GM21528 (cell line): ENCODE measurements around the gene BAZ2A.
"Not testable (repeated sequence)": the region's sequence is repeated elsewhere in the genome, so short reads cannot be mapped to it uniquely, and the experiment has no call there.

Source experiments
- ATAC-seq: cut with Tn5 transposase; IDR thresholded peaks from one replicate; pipeline ENCODE4 v1.9.1; 2021; ENCODE audit warnings: mild to moderate bottlenecking, moderate library complexity; ENCODE audit not compliant: unreplicated experiment, low FRiP score

BAZ2A gene

DNA sequence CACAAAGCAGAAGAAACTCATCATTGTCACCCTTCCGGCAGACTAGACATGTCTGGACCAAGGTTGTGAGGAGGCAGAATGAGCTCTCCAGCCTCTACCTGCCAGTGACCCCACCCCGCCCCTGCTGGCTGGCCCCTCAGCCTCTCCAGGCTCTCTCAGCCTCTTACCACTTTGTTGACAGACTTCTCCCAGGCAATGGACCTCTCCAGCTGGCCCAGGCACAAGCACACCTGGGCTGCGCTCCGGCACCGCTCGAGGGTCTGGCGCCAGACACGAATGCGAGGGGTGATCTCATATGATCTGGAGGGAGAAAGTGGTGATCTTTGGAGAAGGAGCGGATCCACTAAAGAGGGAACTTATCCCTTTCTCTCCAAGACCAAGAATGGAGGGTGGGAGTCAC lies 30.3 kb downstream of the BAZ2A start:
- no peak for ATAC-seq

DNA sequence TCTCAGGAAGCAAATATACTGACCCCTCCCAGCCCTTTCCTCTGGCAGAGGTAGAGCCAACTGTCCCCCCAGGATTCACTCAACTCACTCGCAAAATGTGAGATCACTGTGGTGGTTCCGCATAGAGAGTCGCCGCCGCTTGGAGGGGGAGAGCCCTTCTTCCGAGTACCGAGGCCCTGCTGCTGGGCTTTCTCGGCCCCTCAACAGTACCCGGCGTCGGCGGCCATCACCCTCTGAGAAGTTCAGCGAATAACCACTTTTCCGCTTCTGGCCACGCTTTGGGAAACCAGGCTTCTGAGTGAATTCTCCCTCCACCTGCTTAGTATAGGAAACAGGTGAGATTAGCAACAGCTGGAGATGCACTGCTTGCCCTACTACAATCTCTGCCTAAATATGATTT lies 31.1 kb downstream of the BAZ2A start:
- no peak for ATAC-seq

DNA sequence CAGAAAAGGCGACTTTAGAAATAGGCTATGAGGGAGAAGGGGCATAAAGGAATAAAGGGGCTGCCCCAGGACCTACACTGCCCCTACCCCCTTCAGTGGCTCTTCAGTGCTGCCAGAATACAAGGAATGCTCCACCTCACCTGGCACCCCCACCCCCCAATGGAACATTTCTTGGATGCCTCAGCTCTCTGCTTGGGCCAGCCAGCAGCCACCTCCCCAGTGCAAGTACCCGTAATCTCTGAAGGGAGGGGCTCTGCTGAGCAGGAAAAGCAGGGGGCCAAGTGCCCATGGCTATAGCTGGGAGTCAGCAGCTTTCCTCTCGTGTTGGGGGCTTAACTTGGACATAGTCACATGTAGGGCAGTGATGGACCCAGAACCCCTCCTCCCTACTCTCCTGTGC lies 33.3 kb downstream of the BAZ2A start:
- ATAC-seq, result no peak

DNA sequence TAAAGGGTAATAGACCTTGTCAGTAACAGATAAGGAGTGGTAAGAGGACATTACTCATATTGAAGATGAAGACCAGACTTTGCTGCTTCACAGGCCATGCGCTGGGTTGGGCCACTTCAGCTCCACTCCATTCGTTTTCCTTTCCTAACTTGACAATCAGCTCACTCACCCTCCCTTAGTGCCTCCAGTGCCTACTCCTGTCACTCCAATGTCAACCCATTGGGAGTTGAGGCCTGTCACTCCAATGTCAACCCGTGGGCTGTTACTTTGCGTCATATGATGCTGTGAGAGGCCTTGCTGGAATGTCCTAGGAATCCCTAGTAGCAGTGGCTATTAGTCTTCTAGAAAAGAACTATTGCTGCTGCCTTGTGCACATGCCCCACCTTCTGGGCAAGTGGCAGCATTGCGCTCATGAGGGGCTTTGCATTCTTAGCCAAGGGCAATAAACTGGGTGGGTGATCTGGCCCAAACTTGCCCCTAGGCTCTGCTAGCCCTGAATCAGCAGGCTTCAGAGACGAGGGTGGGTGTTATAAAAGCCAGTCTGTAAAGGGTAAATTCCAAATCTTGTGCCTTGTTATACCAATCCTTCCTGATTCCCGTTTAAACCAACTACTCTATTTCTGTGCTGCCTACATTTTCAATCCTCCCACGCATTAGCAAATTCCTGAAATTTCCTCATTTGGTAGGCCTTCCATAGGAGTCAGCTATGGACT lies 36.1 kb downstream of the BAZ2A start:
- no peak for ATAC-seq

DNA sequence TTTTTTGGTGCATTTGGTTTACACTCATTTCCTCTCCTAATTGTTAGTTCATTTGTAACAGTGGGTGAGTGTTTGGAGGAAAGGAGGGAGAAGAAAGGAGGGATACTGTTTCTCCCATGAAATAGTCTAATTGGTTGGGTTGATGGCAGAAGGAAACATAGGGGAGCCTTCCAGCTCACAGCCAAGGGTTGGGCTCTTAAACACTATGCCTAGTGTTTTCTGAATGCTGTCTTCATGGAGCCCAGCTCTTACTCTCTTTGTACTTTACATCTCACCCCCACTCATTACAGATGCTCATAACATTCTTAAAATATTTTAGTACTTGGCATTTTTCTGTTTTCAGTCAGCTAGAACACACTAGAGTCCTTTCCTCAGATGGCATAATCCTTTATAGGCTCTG lies 38.2 kb downstream of the BAZ2A start:
- no peak for ATAC-seq

DNA sequence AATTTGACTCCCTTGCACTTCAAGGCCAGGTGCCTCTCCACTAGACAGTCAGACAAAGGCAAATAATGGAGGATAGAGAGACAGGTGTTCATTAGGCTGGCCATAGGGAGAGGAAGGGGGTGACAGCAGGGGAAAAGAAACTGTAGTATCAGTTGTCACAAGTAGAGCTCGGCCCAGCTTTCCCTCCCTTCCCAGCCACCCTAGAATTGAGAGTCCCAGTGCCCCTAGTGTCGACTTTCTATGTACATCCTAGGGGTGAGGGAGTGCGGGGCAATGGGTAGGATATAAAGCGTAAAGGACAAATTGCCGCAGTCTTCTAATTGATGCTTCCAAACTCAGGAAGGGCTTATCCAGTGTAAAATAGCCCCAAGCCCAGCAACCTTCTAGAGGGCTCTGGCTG lies 39.0 kb downstream of the BAZ2A start:
- ATAC-seq, result no peak

DNA sequence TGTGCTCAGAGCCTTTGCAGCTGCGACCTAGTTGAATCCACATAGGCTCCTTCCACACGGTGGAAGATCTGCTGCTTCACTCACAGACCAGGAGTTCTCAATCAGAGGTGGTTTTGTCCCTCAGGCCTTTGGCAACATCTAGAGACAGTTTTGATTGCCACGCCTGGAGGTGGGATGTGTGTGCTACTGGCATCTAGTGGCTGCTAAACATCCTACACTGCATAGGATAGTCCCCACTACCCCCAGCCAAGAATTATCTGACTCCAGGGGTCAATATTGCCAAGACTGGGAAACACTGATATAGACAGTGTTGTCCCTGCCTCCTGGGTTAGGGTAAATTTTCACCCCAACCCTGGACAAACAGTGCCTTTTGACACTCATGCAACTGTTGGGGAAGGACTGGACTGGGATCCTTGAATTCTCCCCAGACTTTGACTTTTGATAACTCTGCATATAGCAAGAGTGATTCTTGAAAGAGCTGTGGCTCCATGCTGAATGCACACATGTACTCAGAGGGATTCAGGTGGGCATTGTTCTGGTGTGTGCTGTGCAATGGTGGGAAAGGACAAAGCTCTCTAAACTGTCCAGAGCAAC lies 39.8 kb downstream of the BAZ2A start:
- ATAC-seq, result no peak

DNA sequence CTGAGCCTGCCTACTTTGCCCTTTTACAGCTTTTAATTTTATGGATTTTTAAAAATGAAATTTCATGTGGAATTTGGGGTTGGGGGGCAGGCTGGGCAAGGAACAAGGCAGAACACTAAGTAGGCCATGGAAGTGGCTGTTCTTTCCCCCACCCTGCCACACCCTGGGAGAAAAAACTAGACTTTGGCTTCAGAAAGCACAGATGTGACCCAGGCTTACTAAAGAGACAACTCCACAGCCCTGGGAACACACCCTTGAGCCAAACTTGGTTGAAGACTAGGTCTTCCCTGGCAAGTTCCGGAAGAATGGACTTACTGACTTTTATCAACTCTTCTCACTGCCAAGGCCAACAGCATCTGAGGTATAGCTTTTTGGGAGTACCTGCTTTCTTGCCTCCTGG lies 40.3 kb downstream of the BAZ2A start:
- no peak for ATAC-seq

DNA sequence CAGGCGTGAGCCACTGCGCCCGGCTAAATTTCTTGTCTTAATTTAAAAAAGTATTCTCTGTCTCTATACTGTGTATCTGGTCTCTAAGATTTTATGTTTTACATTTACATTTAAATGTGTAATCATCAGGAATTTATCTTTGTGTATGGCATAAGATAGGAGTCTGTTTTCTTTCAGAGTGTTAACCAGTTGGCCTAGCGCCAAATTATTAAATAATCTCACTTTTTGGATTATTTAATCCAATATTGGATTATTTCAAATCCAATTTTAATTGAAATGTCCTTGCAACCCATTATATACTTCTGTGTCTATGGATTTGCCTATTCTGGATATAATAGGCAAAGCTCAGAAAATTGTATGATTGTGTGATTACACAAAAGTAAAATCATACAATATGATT lies 45.0 kb downstream of the BAZ2A start:
- ATAC-seq, result no peak

DNA sequence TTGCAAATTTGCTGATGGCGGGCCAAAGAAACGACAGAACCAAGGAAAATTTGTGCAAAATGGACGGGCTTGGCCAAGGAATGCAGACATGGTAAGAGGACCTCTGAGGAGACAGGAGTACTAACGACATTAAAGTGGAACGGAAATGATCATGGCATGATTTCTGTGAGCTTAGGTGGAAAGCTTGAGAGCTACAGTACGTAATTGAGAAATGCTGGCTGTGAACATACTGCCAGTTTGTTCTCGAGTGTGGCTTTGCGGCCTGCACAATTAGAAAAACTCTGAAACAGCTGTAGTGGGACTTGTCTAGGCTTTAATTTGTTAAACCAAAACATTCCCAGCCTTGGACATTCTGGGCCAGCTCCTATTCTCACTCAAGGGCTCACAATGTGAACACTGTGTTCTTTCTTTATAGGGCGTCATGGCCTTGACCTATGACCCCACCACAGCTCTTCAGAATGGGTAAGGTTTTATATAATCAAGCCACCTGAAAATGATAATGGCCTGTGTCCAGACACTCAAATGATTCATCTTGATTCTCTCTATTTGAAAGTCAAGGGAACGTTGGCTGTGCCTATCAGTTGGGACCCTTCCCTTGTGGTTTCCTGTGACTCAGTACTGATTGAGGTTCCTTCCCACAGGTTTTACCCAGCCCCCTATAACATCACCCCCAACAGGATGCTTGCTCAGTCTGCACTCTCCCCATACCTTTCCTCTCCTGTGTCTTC lies 48.5 kb downstream of the BAZ2A start:
- no peak for ATAC-seq

DNA sequence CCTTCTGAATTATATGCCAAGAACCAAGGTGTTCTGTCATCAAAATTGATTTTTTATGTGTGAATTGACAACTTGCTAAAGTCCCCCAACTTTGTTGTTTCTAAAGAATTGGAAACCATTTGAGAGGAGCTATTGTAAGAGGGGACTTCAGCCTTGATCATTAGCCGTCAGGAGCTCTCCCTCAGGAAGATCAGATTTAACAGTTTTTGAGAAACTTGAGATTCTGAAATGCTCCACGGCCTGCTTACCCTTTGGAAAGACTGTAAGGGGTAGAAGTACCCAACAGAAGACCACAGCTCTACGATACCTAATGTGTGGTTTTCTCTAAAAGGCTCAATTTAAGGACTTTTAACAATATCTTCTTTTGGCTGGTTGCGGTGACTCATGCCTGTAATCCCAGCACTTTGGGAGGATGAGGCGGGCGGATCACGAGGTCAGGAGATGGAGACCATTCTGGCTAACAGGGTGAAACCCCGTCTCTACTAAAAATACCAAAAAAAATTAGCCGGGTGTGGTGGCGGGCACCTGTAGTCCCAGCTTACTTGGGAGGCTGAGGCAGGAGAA lies 51.1 kb downstream of the BAZ2A start:
- ATAC-seq, result no peak

DNA sequence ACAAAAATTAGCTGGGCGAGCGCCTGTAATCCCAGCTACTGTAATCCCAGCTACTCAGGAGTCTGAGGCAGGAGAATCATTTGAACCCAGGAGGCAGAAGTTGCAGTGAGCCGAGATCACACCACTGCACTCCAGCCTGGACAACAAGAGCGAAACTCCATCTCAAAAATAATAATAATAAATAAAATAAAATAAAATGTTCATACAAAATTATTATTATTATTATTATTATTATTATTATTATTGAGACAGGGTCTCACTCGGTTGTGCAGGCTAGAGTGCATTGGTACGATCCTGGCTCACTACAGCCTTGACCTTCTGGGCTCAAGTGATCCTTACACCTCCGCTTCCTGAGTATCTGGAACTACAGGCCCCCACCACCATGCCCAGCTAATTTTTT lies 52.9 kb downstream of the BAZ2A start:
- not testable (repeated sequence) for ATAC-seq

DNA sequence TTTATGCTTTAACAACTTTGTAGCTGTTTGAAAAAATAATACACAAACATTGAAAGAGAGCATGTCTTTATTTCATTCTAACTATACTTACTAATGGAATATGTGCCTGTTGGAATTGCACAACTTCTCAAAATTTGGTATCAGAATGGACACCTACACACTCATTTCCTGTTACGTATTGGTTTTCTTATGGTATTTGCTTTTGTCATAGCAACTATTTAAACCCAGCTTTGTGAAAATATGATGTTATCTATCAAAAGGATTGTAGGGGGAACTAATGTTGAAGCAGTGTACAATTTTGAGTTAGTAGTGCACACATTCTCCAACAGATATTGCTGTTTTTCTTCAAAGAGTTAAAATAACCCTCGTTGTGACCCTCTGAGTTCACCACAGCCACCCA lies 55.9 kb downstream of the BAZ2A start:
- no peak for ATAC-seq

DNA sequence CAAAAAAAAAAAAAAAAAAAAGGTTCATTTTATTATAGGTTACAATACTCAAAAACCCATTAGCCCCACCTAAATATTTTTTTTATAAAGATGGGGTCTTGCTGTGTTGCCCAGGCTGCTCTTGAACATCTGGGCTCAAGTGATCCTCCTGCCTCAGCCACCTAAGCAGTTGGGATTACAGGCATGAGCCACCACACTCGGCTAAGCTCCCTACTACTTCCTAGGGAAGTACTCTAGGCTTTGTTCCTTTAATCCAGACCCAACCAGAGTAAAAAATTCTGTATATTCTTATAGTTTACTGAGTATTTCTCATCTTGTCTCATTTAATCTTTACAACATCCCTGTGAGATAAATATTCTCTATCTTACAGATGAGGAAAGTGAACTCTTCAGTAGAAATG lies 57.8 kb downstream of the BAZ2A start:
- ATAC-seq, result no peak

DNA sequence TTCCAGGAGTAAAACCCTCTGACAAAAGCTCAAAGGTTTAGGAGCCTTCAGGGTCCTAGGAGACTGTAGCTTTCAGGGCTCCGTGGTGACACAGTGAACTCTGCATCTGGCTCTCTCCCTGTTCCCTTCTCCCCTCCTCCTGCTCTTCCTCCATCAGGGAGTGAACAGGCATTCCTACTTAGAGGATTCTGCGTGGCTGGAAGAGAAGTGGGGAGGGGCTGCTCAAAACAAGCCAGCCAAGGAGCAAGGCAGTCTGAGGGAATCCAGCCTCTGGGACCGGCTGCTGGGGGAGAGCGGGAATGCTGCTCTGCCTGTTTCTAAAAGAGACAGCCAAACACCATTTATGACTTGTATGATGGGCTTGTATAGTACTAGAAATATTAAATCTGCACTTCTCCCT lies 59.0 kb downstream of the BAZ2A start:
- ATAC-seq, result no peak

DNA sequence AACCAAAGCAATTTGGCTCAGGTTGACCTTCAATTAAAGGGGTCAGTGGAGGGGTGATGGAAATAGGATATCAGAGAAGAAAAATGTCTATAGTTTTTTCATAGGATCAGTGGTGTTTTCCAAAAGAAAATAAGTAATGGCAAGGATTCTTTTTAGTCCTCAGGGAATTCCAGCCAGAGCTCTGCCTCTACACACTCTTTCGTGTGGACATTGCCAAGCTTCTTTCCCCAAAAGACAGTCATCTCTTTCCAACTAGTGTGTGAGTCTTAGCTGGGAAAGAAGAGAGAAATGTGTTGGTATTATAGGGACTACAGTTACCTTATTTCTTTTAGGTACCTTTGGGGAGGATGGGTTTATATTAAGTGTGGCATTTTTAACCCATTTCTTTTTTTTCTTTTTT lies 62.0 kb downstream of the BAZ2A start:
- no peak for ATAC-seq

DNA sequence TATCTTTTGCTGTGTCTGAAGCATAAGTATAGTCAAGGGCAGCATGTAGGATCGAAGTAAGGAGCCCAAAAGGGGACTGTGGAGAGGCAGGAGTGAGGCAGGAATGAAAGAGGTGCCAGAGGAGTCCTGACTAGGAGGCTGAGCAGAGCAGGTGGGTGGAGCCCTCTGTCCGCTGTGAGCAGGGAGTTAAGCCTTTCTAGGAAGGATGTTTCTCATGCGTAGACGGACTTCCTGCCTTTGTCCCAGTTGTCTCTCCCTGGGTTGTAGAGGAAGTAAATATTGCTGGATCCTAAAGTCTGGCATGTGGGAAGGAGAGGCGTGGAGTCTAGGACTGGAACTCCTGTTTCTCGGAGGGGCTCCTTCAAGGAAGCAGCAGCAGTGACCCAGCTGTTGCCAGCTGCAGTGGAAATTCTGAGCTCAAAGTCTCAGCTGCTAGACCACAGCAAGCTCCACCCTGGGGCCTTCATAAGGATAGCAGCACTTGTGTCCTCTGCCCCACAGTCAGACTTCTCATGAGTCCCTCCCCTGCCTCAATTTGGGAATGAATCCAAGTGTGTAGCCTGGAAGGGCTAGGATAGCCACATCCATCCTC lies 64.5 kb downstream of the BAZ2A start:
- no peak for ATAC-seq

DNA sequence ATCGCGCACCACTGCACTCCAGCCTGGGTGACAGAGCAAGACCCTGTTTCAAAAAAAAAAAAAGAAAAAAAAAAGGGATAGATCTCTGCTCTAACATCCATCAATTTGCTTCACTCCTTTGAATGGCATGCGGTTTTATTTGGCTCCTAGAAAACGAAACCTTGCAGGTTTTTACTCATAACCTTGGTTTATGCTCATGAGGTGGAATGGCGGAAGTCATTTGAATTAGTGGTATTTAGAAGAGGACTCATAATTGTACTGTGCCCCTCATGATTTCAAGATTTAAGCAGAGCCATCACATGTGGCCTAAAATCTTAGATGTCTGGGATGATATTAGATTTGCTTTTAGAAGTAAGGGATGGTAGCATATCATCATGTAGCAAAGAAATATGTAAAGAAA lies 79.1 kb downstream of the BAZ2A start:
- no peak for ATAC-seq

DNA sequence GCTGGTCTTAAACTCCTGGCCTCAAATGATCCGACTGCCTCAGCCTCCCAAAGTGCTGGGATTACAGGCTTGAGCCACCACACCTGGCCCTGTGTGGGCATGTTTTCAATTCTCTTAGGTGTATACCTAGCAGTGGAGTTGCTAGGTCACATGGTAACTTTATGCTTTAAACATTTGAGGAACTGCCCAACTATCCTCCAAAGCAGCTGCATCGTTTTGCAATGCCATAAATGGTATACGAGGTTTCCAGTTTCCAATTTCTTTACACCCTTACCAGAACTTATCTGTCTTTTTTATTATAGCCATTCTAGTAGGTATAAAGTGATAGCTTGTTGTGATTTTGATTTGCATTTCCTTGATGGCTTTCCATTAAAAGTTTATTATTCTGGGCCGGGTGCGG lies 83.4 kb downstream of the BAZ2A start:
- no peak for ATAC-seq
